GM12874 (cell line): ENCODE data around the gene KRTAP24-1.

Source experiments
- CTCF ChIP-seq: IDR thresholded peaks from 2 replicates; pipeline ENCODE4 v1.5.1; 2011; ENCODE audit warnings: low read depth, mild to moderate bottlenecking, control low read depth, low read length, moderate library complexity; ENCODE audit not compliant: insufficient read depth

Gene KRTAP24-1

GRCh38 chr21:30289215-30289614 lies 6.5 kb upstream of the KRTAP24-1 start, which contains the start of gene KRTAP25-1:
KRTAP25-1 (minus strand) TSS chr21:30289514; CDS start chr21:30289490, 24 bp downstream.
- no peak for TF ChIP-seq CTCF

- no peak for TF ChIP-seq CTCF
Measured at GRCh38 chr21:30271611-30272010, 11.1 kb downstream of the KRTAP24-1 start.

DNA sequence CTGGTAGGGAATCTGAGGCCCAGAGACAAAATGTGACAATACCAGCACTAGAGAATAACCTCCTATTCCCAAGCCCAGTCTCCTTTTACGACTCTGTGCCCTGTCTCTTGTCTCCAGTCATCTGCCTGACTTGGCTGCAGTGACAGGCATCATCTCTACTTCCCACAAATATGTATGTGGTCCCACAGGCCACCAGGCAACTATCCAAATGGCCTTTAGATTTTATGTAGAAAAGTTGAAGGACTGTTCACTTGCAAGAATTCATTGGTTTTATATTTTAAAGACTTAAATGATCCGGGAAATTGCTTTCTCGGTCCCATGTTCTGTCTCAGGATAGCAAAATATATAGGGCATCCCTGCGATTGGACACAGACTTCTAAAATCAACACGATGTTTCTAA lies 11.6 kb downstream of the KRTAP24-1 start:
- no peak for TF ChIP-seq CTCF

GRCh38 chr21:30269803-30270530 lies 12.8 kb downstream of the KRTAP24-1 start:
- TF ChIP-seq CTCF = no peak

DNA sequence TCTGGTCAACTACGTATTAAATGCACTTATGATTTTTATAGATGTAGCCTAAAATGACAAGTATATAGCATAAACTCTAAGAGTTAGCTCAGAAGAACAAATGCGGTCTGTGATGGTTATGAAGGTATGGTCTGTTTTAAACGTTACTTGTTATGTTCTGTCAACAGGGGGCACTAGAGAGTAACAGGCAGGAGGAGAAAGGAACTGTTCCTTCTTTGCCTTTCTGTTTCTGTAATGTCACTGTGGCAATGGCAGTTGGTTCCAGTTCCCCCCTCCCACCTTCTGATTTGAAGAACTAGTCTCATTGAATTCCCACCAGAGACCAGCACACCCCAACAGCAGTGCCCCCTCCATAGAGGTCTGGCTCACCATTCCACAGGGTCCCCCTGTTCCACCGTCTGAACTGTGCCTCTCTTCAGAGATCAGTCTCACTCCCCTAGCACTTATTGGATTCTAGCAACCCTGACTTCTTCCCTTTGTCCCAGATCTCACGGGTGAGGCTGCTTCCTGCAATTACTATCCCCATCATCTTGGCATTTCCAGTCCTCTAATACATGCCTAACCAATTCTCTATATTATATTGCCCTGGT lies 14.0 kb downstream of the KRTAP24-1 start:
- TF ChIP-seq CTCF = peak; percentile 21; the same call in 1 of the 2 replicates

- TF ChIP-seq CTCF = no peak
Measured at GRCh38 chr21:30257773-30258172, 25.0 kb downstream of the KRTAP24-1 start.

DNA sequence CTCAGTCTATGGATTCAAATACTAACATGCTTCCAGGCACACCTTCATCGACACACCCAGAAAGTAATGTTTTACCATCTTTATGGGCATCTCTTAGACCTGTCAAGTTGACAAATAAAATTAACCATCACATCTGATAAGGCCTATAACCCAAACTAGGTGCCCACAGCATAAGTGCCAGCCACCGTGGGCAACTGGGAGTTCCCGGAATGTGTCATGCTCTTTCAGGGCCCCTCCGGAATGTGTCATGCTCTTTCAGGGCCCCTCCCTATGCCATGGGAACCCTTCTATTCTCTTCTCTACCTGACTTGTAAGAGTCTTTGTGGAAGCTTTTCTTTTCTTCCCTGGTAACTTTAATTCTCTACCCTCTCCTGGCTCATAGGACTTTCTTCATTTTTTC lies 26.6 kb downstream of the KRTAP24-1 start:
- no peak for TF ChIP-seq CTCF
